B cell (primary cell): ENCODE measurements around the gene MTFR2. TPM values are rescaled to one million over a fixed set of nuclear protein-coding genes. Genes with fewer than 3 reads are reported as not detected.

ENCODE experiments used
- ATAC-seq: fragments of 200-7000 bp; cut with Tn5 transposase; one replicate; pipeline ENCODE4 v1.10.0; 2021; ENCODE audit warnings: low read depth, mild to moderate bottlenecking, moderate number of reproducible peaks, moderate library complexity
- CTCF ChIA-PET: fragments of 350-600 bp; sonication (Branson Sonifier 250); formaldehyde crosslinking; loops from one replicate; lab custom pipeline; 2021; ENCODE audit warnings: antibody characterized with exemption, inconsistent platforms; lab: Charles Lee
- POLR2A ChIA-PET: fragments of 350-600 bp; sonication (Branson Sonifier 250); formaldehyde crosslinking; loops from one replicate; lab custom pipeline; 2021; ENCODE audit warnings: antibody characterized with exemption; lab: Charles Lee
- DNase-seq: peaks from one replicate; pipeline ENCODE4 v3.0.0; 2013
- H2AFZ ChIP-seq: 2 replicates; pipeline ENCODE4 v1.6.1; 2012; ENCODE audit warnings: mild to moderate bottlenecking, low read depth, low read length; ENCODE audit not compliant: insufficient read depth, poor library complexity, severe bottlenecking
- H3K27ac ChIP-seq, 2 donors: 1 replicate in 1 of 2; 2 replicates in 1 of 2; pipeline ENCODE4 v1.5.1; 2012 to 2013; ENCODE audit warnings: low read length in 2 of 2, mild to moderate bottlenecking in 2 of 2, moderate library complexity in 1 of 2
- H3K27me3 ChIP-seq, 4 experiments: fragments of 200-600 bp in 1 of 4; sonication (generic) in 1 of 4; replicated peaks in 1 of 4; 1 replicate in 2 of 4; 2 replicates in 2 of 4; pipeline versions ENCODE4 v1.6.1 to v1.7.0; 2013 to 2016; ENCODE audit warnings: low read length in 3 of 4, mild to moderate bottlenecking in 2 of 4, mixed read lengths in 1 of 4, moderate library complexity in 1 of 4; ENCODE audit not compliant: insufficient read depth in 4 of 4, control insufficient read depth in 3 of 4; ENCODE audit errors: control extremely low read depth in 1 of 4
- H3K36me3 ChIP-seq, 2 experiments: replicated peaks in 1 of 2; 1 replicate in 1 of 2; 2 replicates in 1 of 2; pipeline versions ENCODE4 v1.6.1 to v1.7.1; 2013; ENCODE audit warnings: low read length in 1 of 2; ENCODE audit not compliant: insufficient read depth in 2 of 2, control insufficient read depth in 1 of 2; ENCODE audit errors: control extremely low read depth in 1 of 2, extremely low read depth in 1 of 2
- H3K4me1 ChIP-seq, 2 donors: fragments of 200-600 bp in 1 of 2; sonication (generic) in 1 of 2; 1 replicate in 1 of 2; 2 replicates in 1 of 2; pipeline versions ENCODE4 v1.5.1 to v1.6.1; 2013 to 2017; ENCODE audit warnings: low read length in 2 of 2; ENCODE audit not compliant: control insufficient read depth in 2 of 2, insufficient read depth in 2 of 2
- H3K4me2 ChIP-seq: replicated peaks from 2 replicates; pipeline ENCODE3; 2012; ENCODE audit warnings: mild to moderate bottlenecking, low read depth, low read length; ENCODE audit not compliant: poor library complexity, severe bottlenecking
- H3K4me3 ChIP-seq, 5 experiments: fragments of 200-600 bp in 1 of 5; sonication (generic) in 1 of 5; 1 replicate in 3 of 5; 2 replicates in 2 of 5; pipeline versions ENCODE4 v1.5.1 to v1.7.0; 2011 to 2016; ENCODE audit warnings: low read length in 4 of 5, mild to moderate bottlenecking in 4 of 5, low read depth in 2 of 5, control low read depth in 1 of 5, moderate library complexity in 1 of 5; ENCODE audit not compliant: insufficient read depth in 1 of 5; ENCODE audit errors: control extremely low read depth in 1 of 5, extremely low read depth in 1 of 5
- H3K79me2 ChIP-seq: fragments of 200-600 bp; sonication (generic); one replicate; pipeline ENCODE4 v1.6.0; 2016; ENCODE audit warnings: low read length; ENCODE audit not compliant: control insufficient read depth, insufficient read depth
- H3K9ac ChIP-seq: fragments of 200-600 bp; sonication (generic); 2 replicates; pipeline ENCODE4 v1.6.1; 2017; ENCODE audit warnings: mild to moderate bottlenecking, low read length, moderate library complexity
- H3K9me3 ChIP-seq, 3 donors: one replicate each; pipeline versions ENCODE4 v1.6.1 to v1.7.1; 2013; ENCODE audit warnings: low read length in 2 of 3; ENCODE audit not compliant: control insufficient read depth in 2 of 3, insufficient read depth in 1 of 3; ENCODE audit errors: control extremely low read depth in 1 of 3
- H4K20me1 ChIP-seq: 2 replicates; pipeline ENCODE4 v1.6.0; 2012; ENCODE audit warnings: mild to moderate bottlenecking, low read length; ENCODE audit not compliant: insufficient read depth, control insufficient read depth, poor library complexity, severe bottlenecking
- H3K27ac Mint-ChIP-seq: one replicate; pipeline ENCODE4 v1.8.0; 2021; ENCODE audit warnings: mixed read lengths
- H3K27me3 Mint-ChIP-seq: one replicate; pipeline ENCODE4 v1.8.0; 2021; ENCODE audit warnings: mixed read lengths
- H3K4me1 Mint-ChIP-seq: one replicate; pipeline ENCODE4 v1.8.0; 2021; ENCODE audit warnings: mixed read lengths
- H3K4me3 Mint-ChIP-seq: one replicate; pipeline ENCODE4 v1.8.0; 2021; ENCODE audit warnings: mixed read lengths
- H3K9me3 Mint-ChIP-seq: one replicate; pipeline ENCODE4 v1.8.0; 2022; ENCODE audit warnings: mixed read lengths; ENCODE audit not compliant: insufficient read depth
- EZH2 ChIP-seq: IDR thresholded peaks from 2 replicates; pipeline ENCODE4 v1.6.1; 2012; ENCODE audit warnings: borderline replicate concordance, low read depth, mild to moderate bottlenecking, moderate library complexity, low read length; ENCODE audit not compliant: insufficient read depth, poor library complexity, severe bottlenecking
- WGBS: methylation state at CpG from one replicate; pipeline ENCODE4 v1.1.5; 2013; ENCODE audit warnings: missing lambda C conversion rate; ENCODE audit not compliant: insufficient coverage; 5-methylcytosine and 5-hydroxymethylcytosine counted together
- intact Hi-C: fragments of 100-400 bp; cut with micrococcal nuclease; formaldehyde crosslinking; loops from one replicate; pipeline ENCODE4 v1.10.0; 2022
- polyA plus RNA-seq: library from polyadenylated mRNA; depleted of rRNA; stranded (reverse); fragments of >200 nt; gene quantifications from 2 replicates; pipeline ENCODE4 v1.2.3, GENCODE V29; 2012
- total RNA-seq, 2 donors: library from RNA; stranded (reverse); fragments of 120-200 nt in 1 of 2; gene quantifications; 1 replicate in 1 of 2; 2 replicates in 1 of 2; pipeline versions ENCODE4 v1.2.3 to v1.2.4, GENCODE V29; 2013 to 2022
- TF ChIP-seq, protein P1 (sequence below): fragments of 200-600 bp; IDR thresholded peaks from one replicate; pipeline ENCODE4 v1.8.0; 2022; ENCODE audit warnings: antibody characterized with exemption, mild to moderate bottlenecking

Gene MTFR2
- total and polyA plus RNA-seq, 2 donors (not counting 1 experiment from before 2014, with no cell fraction given): 2.0 to 3.9 TPM

DNA sequence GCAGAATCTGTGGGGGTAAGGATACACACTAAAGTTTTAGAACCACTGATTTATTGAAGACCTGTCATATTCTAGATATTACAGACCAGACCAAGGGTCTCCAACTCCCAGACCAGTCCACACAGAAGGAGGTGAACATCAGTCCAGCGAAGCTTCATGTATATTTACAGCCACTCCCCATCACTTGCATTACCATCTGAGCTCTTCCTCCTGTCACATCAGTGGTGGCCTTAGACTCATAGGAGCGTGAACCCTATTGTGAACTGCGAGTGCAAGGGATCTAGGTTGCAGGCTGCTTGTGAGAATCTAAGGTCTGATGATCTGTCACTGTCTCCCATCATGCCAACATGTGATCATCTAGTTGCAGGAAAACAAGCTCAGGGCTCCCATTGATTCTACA is 44.5 kb upstream of the MTFR2 start:
- intact Hi-C loops: loop anchor here (5.0 kb wide), 1 partner anchor 442 kb away; the partner anchor contains the start of gene PDE7B
- CTCF ChIA-PET: no interaction called here
- no peak overlapping the region for H3K27ac Mint-ChIP-seq

GRCh38 chr6:136290410-136291010 is 40.4 kb upstream of the MTFR2 start:
- Histone ChIP-seq H3K9ac (peak overlapping the region; percentile 100), H3K27me3 (no peaks in the 10 kb centered on the region), H3K4me3 (peak overlapping the region; percentile 93 to 100 (median 99)), H3K79me2 (peaks cover 42% of the 10 kb centered on the region), H3K27ac (peak overlapping the region; percentile 99 to 100), H3K4me1 (peaks cover 31 to 42% of the 10 kb centered on the region in 2 donors), H3K4me2 (peak overlapping the region; percentile 90), H2AFZ (peak overlapping the region; percentile 60), H3K9me3 (no peaks in the 10 kb centered on the region), H3K36me3 (peaks cover 0 to 9% of the 10 kb centered on the region in 2 experiments), H4K20me1 (peaks cover 34% of the 10 kb centered on the region)
- Mint-ChIP-seq H3K27me3 (no peaks in the 10 kb centered on the region), H3K4me3 (peak overlapping the region; percentile 98), H3K4me1 (peaks cover 36% of the 10 kb centered on the region), H3K9me3 (no peaks in the 10 kb centered on the region), H3K27ac (peak overlapping the region; percentile 100)
- CTCF ChIA-PET: interaction anchor here (0.8 to 3.7 kb wide), 8 partner anchors 25 to 1146 kb away, joined by 3 to 18 read pairs (median 4); partner anchors contain the start of genes AHI1, MAP3K5 and MTFR2
- intact Hi-C loops: loop anchor here (2.0 to 5.0 kb wide), 2 partner anchors 26 to 438 kb away; partner anchors contain the start of gene PDE7B
- WGBS: under 1% methylated on average over 15 of the region's 22 CpGs
- DNase-seq (peak; percentile 93), ATAC-seq (peak; percentile 34)
- TF ChIP-seq EZH2: no peak
- TF ChIP-seq, protein P1, sequence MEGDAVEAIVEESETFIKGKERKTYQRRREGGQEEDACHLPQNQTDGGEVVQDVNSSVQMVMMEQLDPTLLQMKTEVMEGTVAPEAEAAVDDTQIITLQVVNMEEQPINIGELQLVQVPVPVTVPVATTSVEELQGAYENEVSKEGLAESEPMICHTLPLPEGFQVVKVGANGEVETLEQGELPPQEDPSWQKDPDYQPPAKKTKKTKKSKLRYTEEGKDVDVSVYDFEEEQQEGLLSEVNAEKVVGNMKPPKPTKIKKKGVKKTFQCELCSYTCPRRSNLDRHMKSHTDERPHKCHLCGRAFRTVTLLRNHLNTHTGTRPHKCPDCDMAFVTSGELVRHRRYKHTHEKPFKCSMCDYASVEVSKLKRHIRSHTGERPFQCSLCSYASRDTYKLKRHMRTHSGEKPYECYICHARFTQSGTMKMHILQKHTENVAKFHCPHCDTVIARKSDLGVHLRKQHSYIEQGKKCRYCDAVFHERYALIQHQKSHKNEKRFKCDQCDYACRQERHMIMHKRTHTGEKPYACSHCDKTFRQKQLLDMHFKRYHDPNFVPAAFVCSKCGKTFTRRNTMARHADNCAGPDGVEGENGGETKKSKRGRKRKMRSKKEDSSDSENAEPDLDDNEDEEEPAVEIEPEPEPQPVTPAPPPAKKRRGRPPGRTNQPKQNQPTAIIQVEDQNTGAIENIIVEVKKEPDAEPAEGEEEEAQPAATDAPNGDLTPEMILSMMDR: no peak
- POLR2A ChIA-PET: interaction anchor here (0.6 to 3.4 kb wide), 8 partner anchors 17 to 1236 kb away, joined by 3 to 27 read pairs (median 6); partner anchors contain the start of genes AHI1, MAP3K5 and MTFR2

More for the DNA sequence above, 44.5 kb upstream of the MTFR2 start:
- no peak for ATAC-seq
- Mint-ChIP-seq H3K4me3 (no peak overlapping the region), H3K9me3 (no peaks in the 10 kb centered on the region), H3K4me1 (peaks cover 11% of the 10 kb centered on the region), H3K27me3 (no peaks in the 10 kb centered on the region)
- DNase-seq: no peak
- H3K27ac ChIP-seq: no peak overlapping the region
- no peak overlapping the region for H3K4me3 ChIP-seq
- peaks cover 9 to 14% of the 10 kb centered on the region in 2 donors for H3K4me1 ChIP-seq
- no peak overlapping the region for H3K9ac ChIP-seq
- POLR2A ChIA-PET: no interaction called here
- no peak for TF ChIP-seq EZH2
- TF ChIP-seq, protein P1: no peak
- H3K79me2 ChIP-seq: peaks cover 6% of the 10 kb centered on the region
- no peaks in the 10 kb centered on the region for H3K27me3 ChIP-seq
- H3K9me3 ChIP-seq: no peaks in the 10 kb centered on the region
- H4K20me1 ChIP-seq: no peaks in the 10 kb centered on the region
- no peak overlapping the region for H2AFZ ChIP-seq
- no peaks in the 10 kb centered on the region for H3K36me3 ChIP-seq
- no peak overlapping the region for H3K4me2 ChIP-seq
- WGBS: 100% methylated on average over 1 of the region's 3 CpGs
